Measurements from ENCODE around the gene SELENOT.
"Not testable (repeated sequence)": the region's sequence is repeated elsewhere in the genome, so short reads cannot be mapped to it uniquely, and the experiment has no call there.

SELENOT gene

DNA sequence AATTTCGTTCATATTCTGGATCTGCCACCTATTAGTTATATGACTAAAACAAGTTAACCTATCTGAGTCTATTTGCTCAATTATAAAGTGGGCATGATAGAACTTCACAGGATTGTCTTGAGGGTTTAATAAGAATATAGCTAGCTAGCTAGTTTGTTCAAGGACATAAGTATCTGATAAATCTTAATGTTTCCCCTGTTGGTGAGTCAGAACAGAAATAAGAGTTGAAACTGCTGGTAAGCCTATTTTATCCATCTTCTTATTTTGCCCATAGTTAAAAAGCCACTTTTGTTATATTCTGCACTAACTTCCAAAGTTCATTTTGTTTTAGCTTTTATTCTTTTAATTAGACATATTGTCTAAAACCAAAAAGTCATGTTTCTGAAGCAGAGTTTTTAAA lies 9.4 kb downstream of the SELENOT start:
- no peaks in the 10 kb centered on the region for H3K9me3 ChIP-seq (ENCODE audit: control insufficient read depth, low read length)
- H3K9ac ChIP-seq (ENCODE audit: low read length), result no peak overlapping the region
- H3K4me1 ChIP-seq (ENCODE audit: control insufficient read depth, insufficient read depth, low read length), result peaks cover 6% of the 10 kb centered on the region
- H3K4me3 ChIP-seq (ENCODE audit: low read length), result no peak overlapping the region
- no peaks in the 10 kb centered on the region for H3K27me3 ChIP-seq (ENCODE audit: control insufficient read depth, insufficient read depth, low read length)
- no peaks in the 10 kb centered on the region for H3K36me3 ChIP-seq (ENCODE audit: control insufficient read depth, insufficient read depth, low read length)

DNA sequence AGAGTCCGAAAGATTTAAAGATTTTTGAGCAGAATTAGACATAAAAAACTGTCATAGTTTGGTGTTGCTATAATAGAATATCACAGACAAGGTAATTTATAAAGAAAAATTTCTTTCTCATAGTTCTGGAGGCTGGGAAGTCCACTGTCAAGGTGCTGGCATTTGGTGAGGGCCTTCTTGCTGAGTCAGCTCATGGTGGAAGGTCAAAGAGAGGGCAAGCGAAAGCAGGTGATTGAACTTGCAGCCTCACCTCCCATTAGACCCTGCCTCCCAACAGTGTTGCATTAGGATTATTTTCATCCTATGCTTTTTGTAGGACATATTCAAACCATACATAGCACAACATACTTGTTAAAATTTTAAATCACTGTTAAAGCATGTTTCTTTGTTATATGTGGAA lies 9.9 kb downstream of the SELENOT start:
- Histone ChIP-seq H3K9ac (ENCODE audit: low read length) (no peak overlapping the region), H3K4me3 (ENCODE audit: low read length) (no peak overlapping the region), H3K27me3 (ENCODE audit: control insufficient read depth, insufficient read depth, low read length) (no peaks in the 10 kb centered on the region), H3K36me3 (ENCODE audit: control insufficient read depth, insufficient read depth, low read length) (no peaks in the 10 kb centered on the region), H3K4me1 (ENCODE audit: control insufficient read depth, insufficient read depth, low read length) (peaks cover 5% of the 10 kb centered on the region), H3K9me3 (ENCODE audit: control insufficient read depth, low read length) (no peaks in the 10 kb centered on the region)

DNA sequence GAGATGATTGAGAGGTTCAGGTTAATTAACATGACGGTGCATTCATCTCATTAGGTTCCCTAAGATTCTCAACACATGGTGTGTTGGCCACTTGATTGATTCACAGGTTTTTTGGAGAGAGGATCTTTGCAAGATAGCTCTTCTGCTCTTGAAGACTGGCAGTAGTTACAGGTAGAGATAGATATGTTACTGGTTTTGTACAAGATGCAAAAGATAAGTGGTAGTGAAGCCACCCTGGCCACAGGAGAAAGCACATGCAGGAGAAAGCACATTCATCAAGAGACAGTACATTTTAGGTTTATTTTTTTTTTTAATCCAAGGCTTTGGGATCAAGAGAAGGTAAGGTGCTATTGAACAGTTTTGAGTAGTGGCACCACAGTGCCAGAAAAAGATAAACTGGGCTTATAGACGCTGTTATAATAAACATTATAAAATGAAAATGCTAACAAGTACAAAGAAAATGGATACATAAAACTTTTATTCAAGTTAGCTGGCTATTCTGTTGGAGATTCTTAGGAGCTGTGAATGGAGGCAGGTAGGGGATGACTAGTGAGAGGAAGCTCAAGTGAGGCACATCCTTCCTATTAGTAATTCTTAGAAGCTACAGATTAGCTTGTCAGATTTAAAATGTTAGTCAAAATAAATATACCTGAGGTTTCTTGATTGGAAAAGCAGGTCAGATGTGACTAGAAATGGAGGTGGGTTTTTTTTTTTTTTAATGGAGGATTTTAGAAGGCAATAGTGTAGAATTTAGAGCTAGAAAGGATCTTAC lies 10.8 kb downstream of the SELENOT start:
- Histone ChIP-seq H3K9ac (ENCODE audit: low read length) (no peak overlapping the region), H3K27me3 (ENCODE audit: control insufficient read depth, insufficient read depth, low read length) (no peaks in the 10 kb centered on the region), H3K4me1 (ENCODE audit: control insufficient read depth, insufficient read depth, low read length) (peaks cover 5% of the 10 kb centered on the region), H3K4me3 (ENCODE audit: low read length) (no peak overlapping the region), H3K9me3 (ENCODE audit: control insufficient read depth, low read length) (no peaks in the 10 kb centered on the region), H3K36me3 (ENCODE audit: control insufficient read depth, insufficient read depth, low read length) (no peaks in the 10 kb centered on the region)

DNA sequence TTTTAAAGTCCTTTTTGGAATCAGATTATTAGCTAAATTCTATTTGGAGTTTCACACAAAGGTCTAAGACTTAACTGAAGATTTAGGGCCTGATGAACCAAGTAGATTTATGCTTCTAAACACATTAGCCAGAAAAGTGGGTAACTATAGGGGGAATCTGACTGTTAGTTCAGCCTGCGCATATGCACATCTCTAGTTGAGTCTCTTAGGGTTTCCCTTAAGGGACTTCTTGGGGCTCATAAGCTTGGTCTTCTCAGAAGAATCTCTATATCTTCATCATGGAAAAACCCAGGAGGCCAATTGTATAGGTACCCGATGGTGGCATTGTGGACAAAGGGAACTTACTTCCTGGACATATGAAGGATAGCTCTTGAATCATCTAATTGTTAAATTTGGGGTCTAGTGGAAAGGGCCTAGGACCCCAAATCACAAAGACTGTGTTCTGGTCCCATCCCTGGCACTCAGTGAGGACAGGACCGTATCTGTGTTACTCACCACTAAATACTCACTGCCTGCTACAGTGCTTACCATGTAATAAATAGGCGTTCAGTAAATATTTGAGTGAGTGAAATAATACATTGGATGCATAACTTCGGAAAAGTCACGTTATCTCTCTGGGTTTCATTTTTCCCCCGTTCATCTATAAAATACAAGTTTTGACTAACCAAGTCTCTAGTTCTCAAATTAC lies 17.0 kb downstream of the SELENOT start:
- Histone ChIP-seq H3K36me3 (ENCODE audit: control insufficient read depth, insufficient read depth, low read length) (no peaks in the 10 kb centered on the region), H3K9me3 (ENCODE audit: control insufficient read depth, low read length) (no peaks in the 10 kb centered on the region), H3K9ac (ENCODE audit: low read length) (no peak overlapping the region), H3K27me3 (ENCODE audit: control insufficient read depth, insufficient read depth, low read length) (no peaks in the 10 kb centered on the region), H3K4me1 (ENCODE audit: control insufficient read depth, insufficient read depth, low read length) (no peaks in the 10 kb centered on the region), H3K4me3 (ENCODE audit: low read length) (no peak overlapping the region)

DNA sequence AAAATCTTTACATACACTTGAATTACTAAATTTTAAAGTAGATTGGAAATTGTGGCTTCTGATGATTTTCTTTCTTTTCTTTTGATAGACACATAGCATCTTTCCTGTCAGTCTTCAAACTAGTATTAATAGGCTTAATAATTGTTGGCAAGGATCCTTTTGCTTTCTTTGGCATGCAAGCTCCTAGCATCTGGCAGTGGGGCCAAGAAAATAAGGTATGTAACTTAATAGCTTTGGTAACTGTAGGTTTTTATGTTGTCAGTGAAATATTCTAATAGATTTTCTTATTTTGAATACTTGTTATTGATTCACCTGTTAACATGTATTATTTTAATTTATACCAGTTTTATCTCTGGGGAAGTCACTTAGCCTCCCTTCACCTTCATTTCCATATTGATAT lies 19.8 kb downstream of the SELENOT start:
- not testable (repeated sequence) for H3K27me3 ChIP-seq (ENCODE audit: control insufficient read depth, insufficient read depth, low read length); H3K4me1 ChIP-seq (ENCODE audit: control insufficient read depth, insufficient read depth, low read length); H3K36me3 ChIP-seq (ENCODE audit: control insufficient read depth, insufficient read depth, low read length)

DNA sequence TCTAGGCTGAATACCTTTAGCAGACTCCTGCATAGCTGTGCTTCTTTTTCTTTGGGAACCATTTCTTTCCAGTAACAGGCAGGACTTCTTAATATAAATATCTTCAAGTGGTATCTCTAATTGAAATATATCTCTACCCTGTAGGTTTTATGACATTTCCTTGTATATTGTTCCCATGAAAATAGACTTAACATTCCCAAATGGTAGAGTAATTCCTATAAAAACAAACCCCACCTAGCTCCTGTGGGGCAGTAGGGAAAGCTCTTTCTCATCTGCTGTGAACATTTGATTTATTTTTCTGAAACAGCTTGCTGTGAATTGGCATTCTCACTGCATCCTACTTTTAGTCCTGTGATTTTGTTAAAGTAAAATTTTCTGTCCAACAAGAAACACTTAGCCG lies 20.8 kb downstream of the SELENOT start:
- H3K4me1 ChIP-seq (ENCODE audit: control insufficient read depth, insufficient read depth, low read length), result no peaks in the 10 kb centered on the region

More for the DNA sequence above, 19.8 kb downstream of the SELENOT start:
- H3K4me3 ChIP-seq (ENCODE audit: low read length); H3K9me3 ChIP-seq (ENCODE audit: control insufficient read depth, low read length); H3K9ac ChIP-seq (ENCODE audit: low read length): not testable (repeated sequence)

DNA sequence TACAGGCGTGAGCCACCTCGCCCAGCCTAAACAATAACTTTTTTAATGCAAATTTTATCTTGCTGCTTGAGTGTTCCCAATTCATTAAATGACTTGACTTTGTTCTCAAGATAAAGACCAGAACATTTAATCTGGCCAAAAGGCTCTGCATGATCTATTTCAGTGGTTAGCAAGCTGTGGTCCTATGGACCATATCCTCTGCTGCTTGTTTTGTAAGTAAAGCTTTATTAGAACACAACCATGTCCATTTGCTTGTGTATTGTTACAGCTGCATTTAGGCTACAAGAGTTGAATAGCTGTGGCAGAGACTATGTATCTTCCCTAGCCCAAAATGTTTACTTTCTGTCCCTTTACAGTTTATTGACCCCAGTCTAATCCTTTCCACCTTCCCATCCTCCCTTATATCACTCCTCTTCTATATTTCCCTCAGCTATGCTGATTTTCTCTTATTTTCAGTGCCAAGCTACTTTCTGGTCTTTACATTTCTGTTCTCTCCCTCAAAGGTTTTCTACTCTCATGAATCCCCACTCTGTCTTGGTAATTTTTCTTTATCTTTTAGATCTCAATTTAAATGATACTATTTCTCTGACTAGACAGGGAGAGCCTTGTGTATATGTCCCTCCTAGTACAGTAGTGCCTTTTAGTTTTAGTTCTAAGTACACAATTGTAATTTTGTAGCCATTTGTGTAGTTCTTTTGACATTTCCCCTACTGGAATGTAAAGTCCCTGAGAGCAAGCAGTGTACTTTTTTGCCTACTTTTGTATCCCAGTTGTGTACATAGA lies 23.2 kb downstream of the SELENOT start:
- H3K36me3 ChIP-seq (ENCODE audit: control insufficient read depth, insufficient read depth, low read length), result no peaks in the 10 kb centered on the region
- H3K4me1 ChIP-seq (ENCODE audit: control insufficient read depth, insufficient read depth, low read length), result no peaks in the 10 kb centered on the region
- H3K9ac ChIP-seq (ENCODE audit: low read length), result no peak overlapping the region

More for the DNA sequence above, 20.8 kb downstream of the SELENOT start:
- Histone ChIP-seq H3K4me3 (ENCODE audit: low read length) (no peak overlapping the region), H3K36me3 (ENCODE audit: control insufficient read depth, insufficient read depth, low read length) (no peaks in the 10 kb centered on the region), H3K9ac (ENCODE audit: low read length) (no peak overlapping the region), H3K27me3 (ENCODE audit: control insufficient read depth, insufficient read depth, low read length) (no peaks in the 10 kb centered on the region), H3K9me3 (ENCODE audit: control insufficient read depth, low read length) (no peaks in the 10 kb centered on the region)

DNA sequence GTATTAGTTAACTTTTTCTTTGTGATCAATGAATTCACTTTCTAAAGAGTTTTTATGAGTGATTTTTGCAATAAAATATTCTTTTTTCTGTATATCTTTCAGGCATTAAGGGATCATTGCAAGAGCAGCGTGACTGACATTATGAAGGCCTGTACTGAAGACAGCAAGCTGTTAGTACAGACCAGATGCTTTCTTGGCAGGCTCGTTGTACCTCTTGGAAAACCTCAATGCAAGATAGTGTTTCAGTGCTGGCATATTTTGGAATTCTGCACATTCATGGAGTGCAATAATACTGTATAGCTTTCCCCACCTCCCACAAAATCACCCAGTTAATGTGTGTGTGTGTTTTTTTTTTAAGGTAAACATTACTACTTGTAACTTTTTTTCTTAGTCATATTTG lies 24.4 kb downstream of the SELENOT start:
- Histone ChIP-seq H3K4me3 (ENCODE audit: low read length) (no peak overlapping the region), H3K36me3 (ENCODE audit: control insufficient read depth, insufficient read depth, low read length) (no peaks in the 10 kb centered on the region), H3K27me3 (ENCODE audit: control insufficient read depth, insufficient read depth, low read length) (no peaks in the 10 kb centered on the region), H3K4me1 (ENCODE audit: control insufficient read depth, insufficient read depth, low read length) (no peaks in the 10 kb centered on the region), H3K9me3 (ENCODE audit: control insufficient read depth, low read length) (no peaks in the 10 kb centered on the region), H3K9ac (ENCODE audit: low read length) (no peak overlapping the region)

More for the DNA sequence above, 23.2 kb downstream of the SELENOT start:
- Histone ChIP-seq H3K27me3 (ENCODE audit: control insufficient read depth, insufficient read depth, low read length) (no peaks in the 10 kb centered on the region), H3K4me3 (ENCODE audit: low read length) (no peak overlapping the region), H3K9me3 (ENCODE audit: control insufficient read depth, low read length) (no peaks in the 10 kb centered on the region)

DNA sequence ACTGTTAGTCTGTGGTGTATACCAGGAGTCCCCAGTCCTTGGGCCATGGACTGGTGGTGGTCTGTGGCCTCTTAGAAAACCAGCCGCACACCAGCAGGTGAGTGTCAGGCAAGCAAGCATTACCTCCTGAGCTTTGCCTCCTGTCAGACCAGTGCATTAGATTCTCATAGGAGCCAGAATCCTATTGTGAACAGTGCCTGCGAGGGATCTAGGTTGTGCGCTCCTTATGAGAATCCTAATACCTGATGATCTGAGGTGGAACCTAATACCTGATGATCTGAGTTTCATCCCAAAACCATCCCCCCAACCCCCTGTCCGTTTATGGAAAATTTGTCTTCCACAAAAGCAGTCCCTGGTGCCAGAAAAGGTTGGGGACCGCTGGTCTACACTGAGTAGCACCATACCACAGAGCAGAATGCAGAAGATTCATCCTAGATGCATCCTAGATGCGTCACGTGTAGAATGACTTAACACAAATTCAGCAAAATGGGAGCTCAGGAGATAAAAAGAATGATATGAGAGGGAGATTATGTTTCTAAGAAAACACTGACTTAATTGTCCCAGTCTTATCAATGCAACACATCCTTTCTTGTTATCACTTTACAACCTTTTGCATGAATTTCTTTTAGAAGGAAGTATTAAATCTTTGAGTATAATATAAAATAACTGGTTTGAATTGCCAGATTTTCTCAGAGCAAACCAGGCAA lies 28.5 kb downstream of the SELENOT start:
- H3K9me3 ChIP-seq (ENCODE audit: control insufficient read depth, low read length), result no peaks in the 10 kb centered on the region
- H3K9ac ChIP-seq (ENCODE audit: low read length), result no peak overlapping the region
- no peak overlapping the region for H3K4me3 ChIP-seq (ENCODE audit: low read length)
- no peaks in the 10 kb centered on the region for H3K27me3 ChIP-seq (ENCODE audit: control insufficient read depth, insufficient read depth, low read length)
- H3K36me3 ChIP-seq (ENCODE audit: control insufficient read depth, insufficient read depth, low read length), result no peaks in the 10 kb centered on the region
- no peaks in the 10 kb centered on the region for H3K4me1 ChIP-seq (ENCODE audit: control insufficient read depth, insufficient read depth, low read length)

DNA sequence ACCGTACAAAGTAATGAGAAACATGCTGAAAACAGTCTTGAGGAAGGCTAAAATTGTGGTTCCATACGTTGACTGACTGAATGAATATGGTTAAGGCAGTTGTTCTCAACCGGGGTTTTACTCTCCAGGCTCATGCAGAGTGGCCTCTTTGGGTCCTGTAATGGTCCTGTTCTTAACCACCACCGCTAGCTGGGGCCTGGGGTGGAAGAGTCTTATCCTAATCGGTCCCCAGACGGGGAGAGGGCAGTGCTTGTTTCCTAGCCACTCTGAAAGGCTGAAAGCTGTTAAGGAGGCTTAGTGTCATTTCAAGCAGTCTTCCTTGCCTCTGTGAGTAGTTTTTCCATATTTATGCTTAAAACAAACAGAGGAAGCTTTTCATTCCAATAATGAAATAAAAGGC lies 32.0 kb downstream of the SELENOT start:
- no peak overlapping the region for H3K4me3 ChIP-seq (ENCODE audit: low read length)

DNA sequence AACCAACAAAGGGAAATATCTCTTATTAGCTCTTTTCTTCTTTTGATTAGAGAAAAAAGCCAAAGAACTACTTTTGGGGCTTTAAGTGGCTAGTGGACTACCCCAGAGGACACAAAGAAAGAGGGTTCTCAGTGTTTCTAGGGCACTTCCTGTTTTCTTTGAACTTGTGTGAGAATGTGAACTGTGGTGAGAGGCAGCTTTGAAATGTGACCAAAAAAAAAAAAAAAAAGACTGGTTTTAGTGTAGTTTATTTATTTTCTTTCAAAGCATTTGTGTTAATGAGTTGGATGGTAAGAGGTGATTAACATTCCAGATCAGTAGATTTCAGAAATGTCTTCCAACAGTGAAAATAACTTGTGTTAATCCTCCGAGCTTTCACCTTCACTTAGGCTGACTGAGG lies 32.4 kb downstream of the SELENOT start:
- H3K9ac ChIP-seq (ENCODE audit: low read length), result no peak overlapping the region
- no peaks in the 10 kb centered on the region for H3K9me3 ChIP-seq (ENCODE audit: control insufficient read depth, low read length)
- H3K27me3 ChIP-seq (ENCODE audit: control insufficient read depth, insufficient read depth, low read length), result no peaks in the 10 kb centered on the region
- H3K4me1 ChIP-seq (ENCODE audit: control insufficient read depth, insufficient read depth, low read length), result no peaks in the 10 kb centered on the region
- no peaks in the 10 kb centered on the region for H3K36me3 ChIP-seq (ENCODE audit: control insufficient read depth, insufficient read depth, low read length)
- no peak overlapping the region for H3K4me3 ChIP-seq (ENCODE audit: low read length)

More for the DNA sequence above, 32.0 kb downstream of the SELENOT start:
- Histone ChIP-seq H3K9ac (ENCODE audit: low read length) (no peak overlapping the region), H3K9me3 (ENCODE audit: control insufficient read depth, low read length) (no peaks in the 10 kb centered on the region), H3K4me1 (ENCODE audit: control insufficient read depth, insufficient read depth, low read length) (no peaks in the 10 kb centered on the region), H3K36me3 (ENCODE audit: control insufficient read depth, insufficient read depth, low read length) (no peaks in the 10 kb centered on the region), H3K27me3 (ENCODE audit: control insufficient read depth, insufficient read depth, low read length) (no peaks in the 10 kb centered on the region)
